Lower leg skin (tissue), 4 donors: Measurements from ENCODE around the gene ODAPH. TPM values are rescaled to one million over a fixed set of nuclear protein-coding genes. Genes with fewer than 3 reads are reported as not detected.

Source experiments
- DNase-seq, 2 donors: peaks; one replicate each; pipeline ENCODE4 v3.0.0-alpha.2; 2019; ENCODE audit warnings: low spot score in 2 of 2
- H3K4me3 ChIP-seq: fragments of 200-600 bp; sonication (generic); 2 replicates; pipeline ENCODE4 v1.5.1; 2017; ENCODE audit warnings: mild to moderate bottlenecking, low read depth; ENCODE audit not compliant: poor library complexity, severe bottlenecking
- POLR2A ChIP-seq, 2 donors: fragments of 450-650 bp; IDR thresholded peaks; one replicate each; pipeline ENCODE4 v1.6.1; 2016 to 2017; ENCODE audit warnings: antibody characterized with exemption in 2 of 2, mild to moderate bottlenecking in 1 of 2, moderate library complexity in 1 of 2
- WGBS, 2 donors: methylation state at CpG; one replicate each; pipeline ENCODE4 v1.1.5; 2018; 5-methylcytosine and 5-hydroxymethylcytosine counted together
- intact Hi-C: fragments of 100-400 bp; cut with DNase I; formaldehyde crosslinking; loops from one replicate; pipeline ENCODE4 v1.15.0; 2023; ENCODE audit warnings: low total_unique reads
- total RNA-seq, 4 donors: library from RNA; depleted of rRNA; stranded (reverse); fragments of >200 nt; gene quantifications; one replicate each; pipeline ENCODE4 v1.1.0, GENCODE V29; 2016
- TF ChIP-seq, protein P1 (sequence below), 3 donors: fragments of 450-650 bp; IDR thresholded peaks; one replicate each; pipeline ENCODE4 v1.5.1; 2016; ENCODE audit warnings: antibody characterized with exemption in 3 of 3, mild to moderate bottlenecking in 3 of 3, moderate library complexity in 2 of 3

ODAPH gene
- total RNA-seq, 4 donors from 2014 or later, result not detected

DNA sequence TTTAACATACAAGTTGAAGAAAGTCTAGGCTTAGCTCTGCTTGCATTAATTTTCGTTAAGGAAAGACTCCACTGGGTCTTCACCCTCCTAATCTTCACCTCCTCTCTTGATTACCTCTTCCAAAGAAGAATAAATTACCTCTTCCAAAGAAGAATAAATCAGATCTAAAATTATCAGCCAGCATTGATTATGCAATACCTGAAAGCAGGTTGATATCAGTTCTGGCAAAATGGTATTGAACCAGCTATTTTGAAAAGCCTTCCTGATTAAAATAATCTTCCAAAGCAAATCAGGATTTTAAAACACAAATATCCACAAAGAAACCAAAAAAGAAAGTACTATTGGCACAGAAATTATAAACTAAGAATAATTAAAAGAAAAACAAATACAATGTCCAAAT is 37.5 kb downstream of the ODAPH start:
- no peak for DNase-seq
- no peak for TF ChIP-seq POLR2A (IDR thresholded peaks at IDR 0.05)
- TF ChIP-seq, protein P1, sequence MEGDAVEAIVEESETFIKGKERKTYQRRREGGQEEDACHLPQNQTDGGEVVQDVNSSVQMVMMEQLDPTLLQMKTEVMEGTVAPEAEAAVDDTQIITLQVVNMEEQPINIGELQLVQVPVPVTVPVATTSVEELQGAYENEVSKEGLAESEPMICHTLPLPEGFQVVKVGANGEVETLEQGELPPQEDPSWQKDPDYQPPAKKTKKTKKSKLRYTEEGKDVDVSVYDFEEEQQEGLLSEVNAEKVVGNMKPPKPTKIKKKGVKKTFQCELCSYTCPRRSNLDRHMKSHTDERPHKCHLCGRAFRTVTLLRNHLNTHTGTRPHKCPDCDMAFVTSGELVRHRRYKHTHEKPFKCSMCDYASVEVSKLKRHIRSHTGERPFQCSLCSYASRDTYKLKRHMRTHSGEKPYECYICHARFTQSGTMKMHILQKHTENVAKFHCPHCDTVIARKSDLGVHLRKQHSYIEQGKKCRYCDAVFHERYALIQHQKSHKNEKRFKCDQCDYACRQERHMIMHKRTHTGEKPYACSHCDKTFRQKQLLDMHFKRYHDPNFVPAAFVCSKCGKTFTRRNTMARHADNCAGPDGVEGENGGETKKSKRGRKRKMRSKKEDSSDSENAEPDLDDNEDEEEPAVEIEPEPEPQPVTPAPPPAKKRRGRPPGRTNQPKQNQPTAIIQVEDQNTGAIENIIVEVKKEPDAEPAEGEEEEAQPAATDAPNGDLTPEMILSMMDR (IDR thresholded peaks at IDR 0.05), result no peak
- no peak overlapping the region for H3K4me3 ChIP-seq
- WGBS, 2 donors, result 78 to 80% methylated on average over 1 of the region's 1 CpG
- intact Hi-C loops, result no loop called here

DNA sequence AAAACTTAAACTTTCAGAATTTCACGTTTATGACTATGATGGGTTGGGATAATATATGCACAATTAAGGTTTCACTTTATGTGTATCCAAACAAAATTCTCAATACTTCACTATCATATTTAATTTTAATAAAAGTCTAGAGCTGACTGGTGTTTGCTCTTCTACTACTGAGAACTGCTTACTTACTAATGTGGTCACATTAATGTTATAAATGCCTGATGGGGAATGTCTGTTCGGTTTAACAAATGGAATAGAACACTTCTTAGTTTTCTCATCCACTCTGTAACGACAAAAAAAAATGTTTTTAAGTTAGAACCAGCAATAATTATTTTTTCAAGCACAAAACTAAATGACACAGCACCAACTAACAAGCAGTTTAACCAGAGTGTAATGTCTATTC is 40.2 kb downstream of the ODAPH start:
- 70 to 73% methylated on average over 3 of the region's 3 CpGs for WGBS, 2 donors
- DNase-seq, result no peak
- no peak overlapping the region for H3K4me3 ChIP-seq
- TF ChIP-seq, protein P1 (IDR thresholded peaks at IDR 0.05), result no peak
- TF ChIP-seq POLR2A (IDR thresholded peaks at IDR 0.05), result no peak
- intact Hi-C loops, result no loop called here

DNA sequence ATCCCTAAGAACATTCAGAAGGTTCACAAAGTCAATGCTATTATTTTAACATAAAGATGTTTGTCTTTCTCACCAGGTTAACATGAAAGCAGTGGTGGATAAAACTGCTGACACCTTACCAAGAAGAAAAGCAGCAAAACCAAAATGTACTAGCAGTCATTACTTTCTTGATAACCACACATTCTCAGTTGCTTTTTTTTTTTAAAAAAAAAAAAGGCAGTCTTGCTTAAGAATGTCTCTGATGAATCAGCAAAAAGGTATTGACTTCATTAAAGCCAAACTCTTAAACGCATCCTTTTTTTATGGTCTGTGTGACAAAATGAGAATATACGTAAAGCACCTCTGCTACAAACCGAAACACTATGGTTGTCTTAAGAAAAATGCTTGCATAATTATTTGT is 42.5 kb downstream of the ODAPH start:
- no peak for DNase-seq
- WGBS, 2 donors, result 74 to 84% methylated on average over 3 of the region's 3 CpGs
- TF ChIP-seq, protein P1 (IDR thresholded peaks at IDR 0.05), result no peak
- intact Hi-C loops, result no loop called here
- no peak overlapping the region for H3K4me3 ChIP-seq

GRCh38 chr4:75599647-75600046 is 43.8 kb downstream of the ODAPH start:
- intact Hi-C loops, result no loop called here
- no peak for DNase-seq
- no peak overlapping the region for H3K4me3 ChIP-seq
- 82% methylated on average over 4 of the region's 4 CpGs for WGBS, 2 donors
- TF ChIP-seq, protein P1 (IDR thresholded peaks at IDR 0.05), result no peak
- no peak for TF ChIP-seq POLR2A (IDR thresholded peaks at IDR 0.05)

DNA sequence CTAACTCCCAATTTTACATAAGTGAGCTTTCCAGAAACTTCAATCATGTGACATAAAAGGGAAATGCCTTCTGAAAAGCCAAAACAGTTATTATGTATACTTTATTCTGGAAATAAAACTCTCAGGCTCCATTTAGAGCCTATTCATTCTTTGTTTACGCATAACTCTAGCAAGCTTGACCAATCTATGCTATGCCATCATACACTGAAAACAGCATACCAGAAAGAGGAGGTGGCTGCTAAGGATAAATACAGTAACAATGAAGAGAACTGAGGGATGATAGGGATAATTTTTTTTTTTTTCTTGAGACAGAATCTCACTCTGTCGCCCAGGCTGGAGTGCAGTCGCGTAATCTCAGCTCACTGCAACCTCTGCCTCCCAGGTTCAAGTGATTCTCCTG is 50.1 kb downstream of the ODAPH start:
- no peak overlapping the region for H3K4me3 ChIP-seq
- WGBS, 2 donors, result 85 to 96% methylated on average over 4 of the region's 4 CpGs
- no peak for DNase-seq
- intact Hi-C loops, result no loop called here
- TF ChIP-seq, protein P1 (IDR thresholded peaks at IDR 0.05), result no peak
- TF ChIP-seq POLR2A (IDR thresholded peaks at IDR 0.05), result no peak

- intact Hi-C loops, result no loop called here
- 91 to 94% methylated on average over 1 of the region's 1 CpG for WGBS, 2 donors
- no peak overlapping the region for H3K4me3 ChIP-seq
- TF ChIP-seq, protein P1 (IDR thresholded peaks at IDR 0.05), result no peak
- no peak for TF ChIP-seq POLR2A (IDR thresholded peaks at IDR 0.05)
- DNase-seq, result no peak
Observed at GRCh38 chr4:75612306-75612705, 56.4 kb downstream of the ODAPH start.
